HFFc6 (cell line): Measurements from ENCODE around the gene TF. TPM values are rescaled to one million over a fixed set of nuclear protein-coding genes. Genes with fewer than 3 reads are reported as not detected.

Experiments
- DNase-seq: peaks from one replicate; pipeline ENCODE4 v3.0.0-alpha.2; 2018
- H3K27ac Mint-ChIP-seq: 2 replicates; pipeline ENCODE4 v1.8.0; 2020; ENCODE audit warnings: mild to moderate bottlenecking, mixed read lengths
- H3K27me3 Mint-ChIP-seq: 2 replicates; pipeline ENCODE4 v1.8.0; 2021; ENCODE audit warnings: mild to moderate bottlenecking, moderate library complexity, mixed read lengths; ENCODE audit not compliant: insufficient read depth
- H3K36me3 Mint-ChIP-seq: 2 replicates; pipeline ENCODE4 v1.8.0; 2021; ENCODE audit warnings: low read depth, mixed read lengths
- H3K4me1 Mint-ChIP-seq: 2 replicates; pipeline ENCODE4 v1.8.0; 2020; ENCODE audit warnings: low read depth, mixed read lengths
- H3K4me3 Mint-ChIP-seq: 2 replicates; pipeline ENCODE4 v1.8.0; 2020; ENCODE audit warnings: mild to moderate bottlenecking, moderate library complexity, mixed read lengths
- H3K9me3 Mint-ChIP-seq: 2 replicates; pipeline ENCODE4 v1.8.0; 2020; ENCODE audit warnings: mild to moderate bottlenecking, mixed read lengths
- CTCF ChIP-seq: fragments of 200-600 bp; sonication (generic); IDR thresholded peaks from 2 replicates; pipeline ENCODE4 v1.5.0; 2021; ENCODE audit warnings: antibody characterized with exemption, mild to moderate bottlenecking
- total RNA-seq, 6 experiments: library from RNA; stranded (reverse); fragmentation: NEBNext Ultra II Directional; extraction: Animal tissue kit (Norgen Biotek cat#: 25700); gene quantifications; 2 replicates in 1 of 6; 3 replicates in 5 of 6; pipeline ENCODE4 v1.2.3, GENCODE V29; 2021

The TF gene
- total RNA-seq, 6 experiments from 2014 or later, result under 0.01 to 0.13 (median 0.02) TPM; not detected in 1

GRCh38 chr3:133733226-133733625, 13.0 kb upstream of the TF start:
- no peak for TF ChIP-seq CTCF
- Mint-ChIP-seq H3K36me3 (peaks cover 7% of the 10 kb centered on the region), H3K4me3 (no peak overlapping the region), H3K4me1 (no peaks in the 10 kb centered on the region), H3K27me3 (peaks cover 4% of the 10 kb centered on the region), H3K9me3 (peaks cover 6% of the 10 kb centered on the region), H3K27ac (no peak overlapping the region)
- no peak for DNase-seq

GRCh38 chr3:133734305-133734704, 11.9 kb upstream of the TF start:
- no peak overlapping the region for H3K27ac Mint-ChIP-seq
- no peak overlapping the region for H3K4me3 Mint-ChIP-seq
- no peak for DNase-seq
- H3K36me3 Mint-ChIP-seq, result peaks cover 7% of the 10 kb centered on the region
- peaks cover 6% of the 10 kb centered on the region for H3K9me3 Mint-ChIP-seq
- H3K4me1 Mint-ChIP-seq, result no peaks in the 10 kb centered on the region
- no peak for TF ChIP-seq CTCF
- H3K27me3 Mint-ChIP-seq, result peaks cover 2% of the 10 kb centered on the region; the same call in 1 of the 2 replicates

GRCh38 chr3:133742351-133743091, 3.7 kb upstream of the TF start:
- DNase-seq, result no peak
- H3K4me1 Mint-ChIP-seq, result no peaks in the 10 kb centered on the region
- TF ChIP-seq CTCF, result no peak
- peaks cover 19% of the 10 kb centered on the region for H3K27me3 Mint-ChIP-seq
- no peak overlapping the region for H3K27ac Mint-ChIP-seq
- no peaks in the 10 kb centered on the region for H3K36me3 Mint-ChIP-seq
- H3K9me3 Mint-ChIP-seq, result no peaks in the 10 kb centered on the region
- H3K4me3 Mint-ChIP-seq, result no peak overlapping the region

- Mint-ChIP-seq H3K4me3 (no peak overlapping the region), H3K27me3 (peaks cover 26% of the 10 kb centered on the region), H3K27ac (no peak overlapping the region), H3K9me3 (no peaks in the 10 kb centered on the region), H3K36me3 (no peaks in the 10 kb centered on the region), H3K4me1 (no peaks in the 10 kb centered on the region)
- DNase-seq, result no peak
- no peak for TF ChIP-seq CTCF
These were observed 2.0 kb upstream of the TF start for GRCh38 chr3:133744241-133744640.

- H3K9me3 Mint-ChIP-seq, result no peaks in the 10 kb centered on the region
- H3K27ac Mint-ChIP-seq, result no peak overlapping the region
- peaks cover 29% of the 10 kb centered on the region for H3K27me3 Mint-ChIP-seq
- no peak for TF ChIP-seq CTCF
- no peaks in the 10 kb centered on the region for H3K4me1 Mint-ChIP-seq
- DNase-seq, result no peak
- no peaks in the 10 kb centered on the region for H3K36me3 Mint-ChIP-seq
- H3K4me3 Mint-ChIP-seq, result no peak overlapping the region
These were observed 1.1 kb upstream of the TF start for GRCh38 chr3:133745108-133745507.
